ENCODE data around the gene MGAT5B. TPM values are rescaled to one million over a fixed set of nuclear protein-coding genes. Genes with fewer than 3 reads are reported as not detected.
"Not testable (repeated sequence)": the region's sequence is repeated elsewhere in the genome, so short reads cannot be mapped to it uniquely, and the experiment has no call there.

MGAT5B gene
- total and polyA plus RNA-seq, 2 experiments from 2014 or later, result 0.11 to 0.16 TPM

DNA sequence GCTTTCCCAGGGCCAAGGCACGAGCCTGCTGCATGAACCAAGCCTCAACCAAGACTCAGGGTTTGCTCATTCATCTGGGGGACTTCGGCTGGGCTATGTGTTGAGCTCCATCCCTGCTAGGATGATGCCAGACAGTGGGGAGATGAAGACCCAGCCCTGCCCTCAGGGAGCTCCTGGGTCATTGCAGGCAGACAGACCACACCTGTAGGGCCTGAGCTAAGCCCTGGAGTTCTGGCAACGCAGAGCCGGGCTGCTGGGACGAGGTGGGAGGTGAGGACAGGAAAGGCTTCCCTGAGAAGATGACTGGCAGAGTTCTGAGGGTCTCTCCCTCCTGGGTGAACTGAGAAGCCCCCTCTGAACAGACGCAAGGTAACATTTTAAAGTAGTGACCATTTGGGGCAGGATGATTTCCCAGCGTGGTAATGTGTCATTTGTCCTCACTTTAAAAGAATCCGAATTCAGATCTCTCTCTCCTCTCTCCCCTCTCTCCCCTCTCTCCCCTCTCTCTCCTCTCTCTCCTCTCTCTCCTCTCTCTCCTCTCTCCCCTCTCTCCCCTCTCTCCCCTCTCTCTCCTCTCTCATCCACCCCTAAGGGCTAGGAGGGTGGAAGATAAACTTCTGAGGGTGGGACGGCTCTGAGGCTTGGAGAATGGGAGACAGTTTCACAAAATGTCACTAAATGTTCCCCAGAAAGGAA, 98.4 kb downstream of the MGAT5B start:
- Histone ChIP-seq H3K9me2 (ENCODE audit: insufficient read depth) (no peaks in the 10 kb centered on the region), H3K9me3 (ENCODE audit: low read depth) (no peaks in the 10 kb centered on the region), H4K20me1 (ENCODE audit: insufficient read depth) (no peaks in the 10 kb centered on the region), H3K27me3 (replicated peaks; ENCODE audit: insufficient read depth) (peaks cover 67% of the 10 kb centered on the region), H3K9ac (no peak overlapping the region), H3K27ac (no peak overlapping the region), H3K4me3 (no peak overlapping the region), H3K79me2 (ENCODE audit: insufficient read depth) (no peaks in the 10 kb centered on the region), H3F3A (ENCODE audit: insufficient read depth) (no peaks in the 10 kb centered on the region), H2AFZ (no peak overlapping the region), H3K36me3 (ENCODE audit: low read depth) (no peaks in the 10 kb centered on the region), H3K4me1 (ENCODE audit: insufficient read depth) (no peaks in the 10 kb centered on the region), H3K4me2 (ENCODE audit: unreplicated experiment) (no peak overlapping the region)
- in situ Hi-C loops (cut with MboI), result no loop called here
- 21 to 28% methylated on average over 7 to 9 of the region's 9 CpGs for WGBS, 2 experiments (ENCODE audit: low coverage in 1 of 2, low lambda C conversion rate in 2 of 2, missing lambda C conversion rate in 2 of 2)
- DNase-seq, result no peak
- no peak for TF ChIP-seq EZH2phosphoT487 (IDR thresholded peaks at IDR 0.05; ENCODE audit: insufficient read depth, low read depth)

DNA sequence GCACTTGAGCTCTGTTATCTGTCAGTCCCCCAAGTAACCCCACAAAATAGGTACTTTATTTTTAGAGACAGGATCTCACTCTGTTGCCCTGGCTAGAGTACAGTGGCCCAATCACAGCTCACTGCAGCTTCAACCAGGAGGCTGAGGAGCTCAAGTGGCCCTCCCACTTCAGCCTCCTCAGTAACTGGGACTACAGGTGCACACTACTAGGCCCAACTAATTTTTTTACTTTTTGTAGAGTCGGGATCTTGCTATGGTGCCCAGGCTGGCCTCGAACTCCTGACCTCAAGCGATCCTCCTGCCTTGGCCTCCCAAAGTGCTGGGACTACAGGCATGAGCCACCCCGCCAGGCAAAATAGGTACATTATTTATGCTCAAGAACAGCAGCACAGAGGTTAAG, 99.6 kb downstream of the MGAT5B start:
- H3K9me3 ChIP-seq (ENCODE audit: low read depth), result no peaks in the 10 kb centered on the region
- H3K9me2 ChIP-seq (ENCODE audit: insufficient read depth), result no peaks in the 10 kb centered on the region
- H3K9ac ChIP-seq, result no peak overlapping the region
- H3K36me3 ChIP-seq (ENCODE audit: low read depth), result no peaks in the 10 kb centered on the region
- no peak overlapping the region for H3K4me2 ChIP-seq (ENCODE audit: unreplicated experiment)
- no peaks in the 10 kb centered on the region for H3K4me1 ChIP-seq (ENCODE audit: insufficient read depth)
- peaks cover 73% of the 10 kb centered on the region for H3K27me3 ChIP-seq (replicated peaks; ENCODE audit: insufficient read depth)
- WGBS, 2 experiments (ENCODE audit: low coverage in 1 of 2, low lambda C conversion rate in 2 of 2, missing lambda C conversion rate in 2 of 2), result 76 to 77% methylated on average over 4 of the region's 4 CpGs
- in situ Hi-C loops (cut with MboI), result no loop called here
- DNase-seq, result no peak
- H2AFZ ChIP-seq, result no peak overlapping the region
- H3K27ac ChIP-seq, result no peak overlapping the region
- no peaks in the 10 kb centered on the region for H4K20me1 ChIP-seq (ENCODE audit: insufficient read depth)
- no peak for TF ChIP-seq EZH2 (IDR thresholded peaks at IDR 0.05; ENCODE audit: insufficient read depth, poor library complexity, severe bottlenecking)
- no peak for TF ChIP-seq EZH2phosphoT487 (IDR thresholded peaks at IDR 0.05; ENCODE audit: insufficient read depth, low read depth)
- H3K79me2 ChIP-seq (ENCODE audit: insufficient read depth), result no peaks in the 10 kb centered on the region
- H3K4me3 ChIP-seq, result no peak overlapping the region
- no peaks in the 10 kb centered on the region for H3F3A ChIP-seq (ENCODE audit: insufficient read depth)

DNA sequence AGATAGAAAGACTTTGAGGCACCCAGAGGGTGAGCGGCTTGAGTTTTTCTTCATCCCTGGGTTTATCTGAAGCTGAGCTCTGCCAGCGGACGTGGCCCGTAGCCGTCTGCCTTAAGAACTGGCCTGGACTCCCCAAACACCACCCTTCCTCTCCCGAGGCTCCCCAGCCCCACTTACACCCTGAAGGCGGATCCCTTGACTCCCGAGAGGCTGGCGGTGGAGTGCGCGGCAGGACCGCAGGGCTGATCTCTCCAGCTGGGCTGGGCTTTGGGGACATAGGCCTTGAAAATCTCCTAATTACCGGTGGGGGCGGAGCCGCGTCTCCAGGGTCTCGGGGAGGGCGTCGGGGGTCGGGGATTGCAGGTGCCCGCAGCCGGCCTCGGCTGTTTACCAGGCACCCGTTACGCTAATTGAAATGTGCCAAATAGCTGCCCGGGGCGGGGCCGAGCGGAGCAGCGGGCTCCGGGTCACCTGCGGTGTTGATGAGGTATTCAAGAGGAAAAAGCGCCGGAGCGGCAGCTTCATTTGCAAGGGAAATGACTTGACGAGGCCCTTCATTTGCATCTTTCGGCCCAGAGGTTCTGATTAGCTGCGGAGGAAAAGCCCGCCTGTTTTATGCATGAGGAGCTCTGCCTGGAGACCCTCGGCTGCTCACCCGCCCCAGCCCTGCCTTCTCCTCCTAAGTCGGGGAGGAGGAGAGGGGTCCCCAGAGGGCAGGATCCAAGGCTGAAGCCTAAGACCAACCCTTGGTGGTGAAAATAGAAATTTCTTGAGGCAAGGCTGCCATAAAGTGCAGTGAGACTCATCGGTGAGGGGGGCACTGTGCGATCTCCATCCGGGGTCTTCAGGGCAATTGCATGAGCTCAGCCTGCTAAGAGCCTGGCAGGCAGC, 100.7 kb downstream of the MGAT5B start:
- in situ Hi-C loops (cut with MboI), result no loop called here
- 0 out of 2 replicates have a peak, but pooled peaks have one; percentile 25 for TF ChIP-seq EZH2phosphoT487 (IDR thresholded peaks at IDR 0.05; ENCODE audit: insufficient read depth, low read depth)
- TF ChIP-seq EZH2 (IDR thresholded peaks at IDR 0.05; ENCODE audit: insufficient read depth, poor library complexity, severe bottlenecking), result peak; percentile 71
- DNase-seq, result no peak

DNA sequence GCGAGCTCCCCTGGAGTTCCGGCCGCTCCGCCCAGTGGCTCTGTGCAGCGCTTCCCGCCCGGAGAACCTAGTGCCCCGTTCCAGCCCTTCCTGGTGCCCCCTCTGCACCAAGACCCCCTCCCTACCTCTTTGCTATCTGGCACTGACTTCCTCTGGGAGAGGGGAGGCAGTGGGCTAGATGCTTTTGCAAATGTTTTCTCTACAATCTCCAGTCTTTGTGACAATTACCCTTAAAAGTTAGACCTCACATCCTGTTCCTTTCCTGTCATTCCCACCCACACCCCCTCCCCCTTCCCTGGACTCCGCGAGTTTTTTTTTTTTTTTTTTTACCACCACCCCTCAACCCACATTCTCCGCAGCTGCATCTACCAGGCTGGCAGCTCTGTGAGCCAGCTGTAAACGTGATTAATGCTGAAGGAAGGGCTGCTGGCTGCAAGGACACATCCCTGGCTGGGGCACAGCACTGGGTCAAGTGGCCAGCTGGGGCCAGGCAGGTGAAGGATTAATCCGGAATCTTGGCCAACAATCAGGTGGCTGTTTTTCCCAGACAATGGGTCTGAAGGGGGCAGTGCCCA, 101.5 kb downstream of the MGAT5B start:
- no peaks in the 10 kb centered on the region for H4K20me1 ChIP-seq (ENCODE audit: insufficient read depth)
- peak; percentile 24 for DNase-seq
- H3K9ac ChIP-seq, result no peak overlapping the region
- TF ChIP-seq EZH2phosphoT487 (IDR thresholded peaks at IDR 0.05; ENCODE audit: insufficient read depth, low read depth), result no peak
- TF ChIP-seq EZH2 (IDR thresholded peaks at IDR 0.05; ENCODE audit: insufficient read depth, poor library complexity, severe bottlenecking), result no peak
- H2AFZ ChIP-seq, result no peak overlapping the region
- no peaks in the 10 kb centered on the region for H3F3A ChIP-seq (ENCODE audit: insufficient read depth)
- no peaks in the 10 kb centered on the region for H3K9me2 ChIP-seq (ENCODE audit: insufficient read depth)
- no peaks in the 10 kb centered on the region for H3K36me3 ChIP-seq (ENCODE audit: low read depth)
- 5% methylated on average over 13 of the region's 13 CpGs for WGBS, 2 experiments (ENCODE audit: low coverage in 1 of 2, low lambda C conversion rate in 2 of 2, missing lambda C conversion rate in 2 of 2)
- no peak overlapping the region for H3K4me2 ChIP-seq (ENCODE audit: unreplicated experiment)
- H3K27me3 ChIP-seq (replicated peaks; ENCODE audit: insufficient read depth), result peaks cover 81% of the 10 kb centered on the region
- no peaks in the 10 kb centered on the region for H3K4me1 ChIP-seq (ENCODE audit: insufficient read depth)
- no peaks in the 10 kb centered on the region for H3K79me2 ChIP-seq (ENCODE audit: insufficient read depth)
- no peak overlapping the region for H3K27ac ChIP-seq
- H3K4me3 ChIP-seq, result no peak overlapping the region
- no peaks in the 10 kb centered on the region for H3K9me3 ChIP-seq (ENCODE audit: low read depth)
- in situ Hi-C loops (cut with MboI), result no loop called here

More for the DNA sequence above, 100.7 kb downstream of the MGAT5B start:
- Histone ChIP-seq H2AFZ (no peak overlapping the region), H3K9me3 (ENCODE audit: low read depth) (no peaks in the 10 kb centered on the region), H3K4me3 (no peak overlapping the region), H3K27me3 (replicated peaks; ENCODE audit: insufficient read depth) (peaks cover 81% of the 10 kb centered on the region), H3K9ac (no peak overlapping the region), H3K27ac (no peak overlapping the region), H3K4me1 (ENCODE audit: insufficient read depth) (no peaks in the 10 kb centered on the region), H4K20me1 (ENCODE audit: insufficient read depth) (no peaks in the 10 kb centered on the region), H3F3A (ENCODE audit: insufficient read depth) (no peaks in the 10 kb centered on the region), H3K9me2 (ENCODE audit: insufficient read depth) (no peaks in the 10 kb centered on the region), H3K36me3 (ENCODE audit: low read depth) (no peaks in the 10 kb centered on the region), H3K79me2 (ENCODE audit: insufficient read depth) (no peaks in the 10 kb centered on the region), H3K4me2 (ENCODE audit: unreplicated experiment) (no peak overlapping the region)
- WGBS, 2 experiments (ENCODE audit: low coverage in 1 of 2, low lambda C conversion rate in 2 of 2, missing lambda C conversion rate in 2 of 2), result 6 to 11% methylated on average over 37 to 45 of the region's 45 CpGs

DNA sequence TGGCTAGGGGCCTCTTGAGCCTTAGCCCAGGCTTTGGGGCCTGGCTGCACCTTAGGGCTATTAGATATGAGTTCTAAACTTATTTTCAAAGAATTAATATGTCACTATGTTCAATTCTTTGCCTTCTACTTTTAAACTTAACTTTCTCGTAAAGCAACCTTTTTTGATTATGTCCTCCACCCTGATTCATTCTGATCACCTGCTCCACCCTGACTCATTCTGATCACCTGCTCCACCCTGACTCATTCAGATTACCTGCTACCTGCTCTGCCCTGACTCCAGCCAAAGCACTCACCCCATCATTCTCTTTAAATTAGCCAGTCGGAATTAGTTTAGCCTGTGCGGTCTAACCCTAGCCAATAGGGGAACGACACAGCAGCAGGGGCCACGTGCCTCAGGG, 102.0 kb downstream of the MGAT5B start:
- H2AFZ ChIP-seq; H3K9ac ChIP-seq; H3K9me2 ChIP-seq (ENCODE audit: insufficient read depth); DNase-seq; H3K4me3 ChIP-seq; H3K27ac ChIP-seq; H3K36me3 ChIP-seq (ENCODE audit: low read depth); H4K20me1 ChIP-seq (ENCODE audit: insufficient read depth); in situ Hi-C loops (cut with MboI); H3K9me3 ChIP-seq (ENCODE audit: low read depth); H3F3A ChIP-seq (ENCODE audit: insufficient read depth); H3K4me2 ChIP-seq (ENCODE audit: unreplicated experiment); H3K4me1 ChIP-seq (ENCODE audit: insufficient read depth); H3K79me2 ChIP-seq (ENCODE audit: insufficient read depth): not testable (repeated sequence)
- WGBS, 2 experiments (ENCODE audit: low coverage in 1 of 2, low lambda C conversion rate in 2 of 2, missing lambda C conversion rate in 2 of 2), result 82 to 87% methylated on average over 5 of the region's 5 CpGs
- peaks cover 85% of the 10 kb centered on the region for H3K27me3 ChIP-seq (replicated peaks; ENCODE audit: insufficient read depth)
